IMR-90 (cell line): ENCODE data around the gene HCFC1R1. TPM values are rescaled to one million over a fixed set of nuclear protein-coding genes. Genes with fewer than 3 reads are reported as not detected.

Experiments used
- ATAC-seq: fragments of 200-7000 bp; cut with Tn5 transposase; 2 replicates; pipeline ENCODE4 v1.9.1; 2020; ENCODE audit warnings: low read depth, mild to moderate bottlenecking, moderate library complexity
- BruUV-seq: library from RNA; stranded (reverse); fragments of 400-500 nt; replicated peaks from 2 replicates; lab custom pipeline; 2021; lab: Mats Ljungman, UMichigan
- CTCF ChIA-PET: fragments of 300-600 bp; formaldehyde crosslinking; extraction: SDS; loops from one replicate; lab custom pipeline; 2021; ENCODE audit warnings: antibody characterized with exemption; lab: Yijun Ruan, JAX
- POLR2A ChIA-PET: fragments of 300-600 bp; sonication (Branson Sonifier 250); formaldehyde crosslinking; loops from one replicate; lab custom pipeline; 2022; ENCODE audit warnings: antibody characterized with exemption; ENCODE audit not compliant: unreplicated experiment; lab: Charles Lee
- DNase-seq: peaks from one replicate; pipeline ENCODE4 v3.0.0; 2013
- H2AFZ ChIP-seq: replicated peaks from 2 replicates; pipeline ENCODE3; 2013; ENCODE audit warnings: low read length, mild to moderate bottlenecking; ENCODE audit not compliant: poor library complexity
- H2AK5ac ChIP-seq: 2 replicates; pipeline ENCODE4 v1.6.1; 2013; ENCODE audit warnings: low read depth, low read length, inconsistent platforms
- H2AK9ac ChIP-seq: replicated peaks from 2 replicates; pipeline ENCODE3; 2013; ENCODE audit warnings: mild to moderate bottlenecking, low read depth, low read length, moderate library complexity; ENCODE audit not compliant: poor library complexity
- H2BK120ac ChIP-seq: 2 replicates; pipeline ENCODE4 v1.6.1; 2013; ENCODE audit warnings: low read depth, low read length, inconsistent platforms
- H2BK15ac ChIP-seq: 3 replicates; pipeline ENCODE4 v1.6.1; 2013; ENCODE audit warnings: low read depth, low read length, inconsistent platforms
- H2BK20ac ChIP-seq: 2 replicates; pipeline ENCODE4 v1.6.1; 2013; ENCODE audit warnings: low read depth, mild to moderate bottlenecking, inconsistent platforms, low read length, moderate library complexity
- H2BK5ac ChIP-seq: 2 replicates; pipeline ENCODE4 v1.6.1; 2013; ENCODE audit warnings: mild to moderate bottlenecking, low read depth, low read length, inconsistent platforms; ENCODE audit not compliant: poor library complexity, severe bottlenecking
- H3K14ac ChIP-seq: replicated peaks from 2 replicates; pipeline ENCODE4 v1.6.1; 2013; ENCODE audit warnings: low read depth, low read length, inconsistent platforms
- H3K18ac ChIP-seq: 2 replicates; pipeline ENCODE4 v1.6.1; 2013; ENCODE audit warnings: low read depth, low read length, control low read depth
- H3K23ac ChIP-seq: 2 replicates; pipeline ENCODE4 v1.6.1; 2013; ENCODE audit warnings: low read depth, low read length, inconsistent platforms
- H3K27ac ChIP-seq: 2 replicates; pipeline ENCODE4 v1.5.1; 2013; ENCODE audit warnings: mild to moderate bottlenecking, control low read depth, low read length; ENCODE audit not compliant: insufficient read depth
- H3K27me3 ChIP-seq: 2 replicates; pipeline ENCODE4 v1.6.1; 2013; ENCODE audit warnings: low read length; ENCODE audit not compliant: control insufficient read depth, insufficient read depth
- H3K36me3 ChIP-seq: 2 replicates; pipeline ENCODE4 v1.6.1; 2013; ENCODE audit warnings: low read length, mixed read lengths; ENCODE audit not compliant: control insufficient read depth, insufficient read depth
- H3K4ac ChIP-seq: 2 replicates; pipeline ENCODE4 v1.6.1; 2013; ENCODE audit warnings: low read depth, low read length, inconsistent platforms
- H3K4me1 ChIP-seq: 2 replicates; pipeline ENCODE4 v1.6.1; 2013; ENCODE audit warnings: low read length, mixed read lengths; ENCODE audit not compliant: control insufficient read depth, insufficient read depth
- H3K4me2 ChIP-seq: 2 replicates; pipeline ENCODE4 v1.6.1; 2013; ENCODE audit warnings: low read depth, mild to moderate bottlenecking, control low read depth, low read length, moderate library complexity
- H3K4me3 ChIP-seq: 2 replicates; pipeline ENCODE4 v1.5.1; 2013; ENCODE audit warnings: low read depth, mild to moderate bottlenecking, control low read depth, low read length, moderate library complexity; ENCODE audit not compliant: insufficient read depth
- H3K56ac ChIP-seq: 2 replicates; pipeline ENCODE4 v1.6.1; 2013; ENCODE audit warnings: low read length, inconsistent platforms; ENCODE audit not compliant: insufficient read depth; ENCODE audit errors: extremely low read depth
- H3K79me1 ChIP-seq, 2 experiments: 2 replicates each; pipeline ENCODE4 v1.6.1; 2013; ENCODE audit warnings: low read length in 2 of 2, inconsistent platforms in 1 of 2, low read depth in 1 of 2
- H3K9ac ChIP-seq: 2 replicates; pipeline ENCODE4 v1.6.1; 2013; ENCODE audit warnings: low read depth, low read length, control low read depth
- H3K9me1 ChIP-seq: 2 replicates; pipeline ENCODE4 v1.6.1; 2013; ENCODE audit warnings: low read length, inconsistent platforms; ENCODE audit not compliant: insufficient read depth
- H3K9me3 ChIP-seq: 2 replicates; pipeline ENCODE4 v1.6.1; 2013; ENCODE audit warnings: low read length; ENCODE audit not compliant: control insufficient read depth, insufficient read depth
- H4K20me1 ChIP-seq: 2 replicates; pipeline ENCODE4 v1.6.1; 2013; ENCODE audit warnings: low read length, inconsistent platforms; ENCODE audit not compliant: insufficient read depth
- H4K5ac ChIP-seq: 2 replicates; pipeline ENCODE4 v1.6.1; 2013; ENCODE audit warnings: mild to moderate bottlenecking, low read depth, low read length, control low read depth
- H4K8ac ChIP-seq, 2 experiments: 2 replicates each; pipeline ENCODE4 v1.6.1; 2013; ENCODE audit warnings: low read depth in 2 of 2, low read length in 2 of 2, control low read depth in 1 of 2, inconsistent platforms in 1 of 2
- H4K91ac ChIP-seq: 2 replicates; pipeline ENCODE4 v1.6.1; 2013; ENCODE audit warnings: low read depth, low read length, inconsistent platforms; ENCODE audit not compliant: insufficient read depth
- ELK1 ChIP-seq: fragments of 150-350 bp; IDR thresholded peaks from 2 replicates; pipeline ENCODE4 v1.6.1; 2016; ENCODE audit warnings: low read depth, mild to moderate bottlenecking, low read length, moderate library complexity, borderline replicate concordance
- NFE2L2 ChIP-seq: fragments of 150-350 bp; IDR thresholded peaks from 2 replicates; pipeline ENCODE4 v1.6.1; 2016; ENCODE audit warnings: low read depth, mild to moderate bottlenecking, low read length
- POLR2A ChIP-seq: IDR thresholded peaks from 2 replicates; pipeline ENCODE4 v1.6.1; 2012; ENCODE audit warnings: mild to moderate bottlenecking, low read depth, low read length
- RCOR1 ChIP-seq: IDR thresholded peaks from 2 replicates; pipeline ENCODE4 v1.6.1; 2012; ENCODE audit warnings: mild to moderate bottlenecking, low read length, improper control_type of control experiment; ENCODE audit not compliant: insufficient replicate concordance
- RFX5 ChIP-seq: IDR thresholded peaks from 2 replicates; pipeline ENCODE4 v1.8.0; 2012; ENCODE audit warnings: low read depth, mild to moderate bottlenecking, low read length, moderate library complexity
- WGBS, 2 experiments: methylation state at CpG; one replicate each; pipeline versions ENCODE4 v1.1.5 to v1.1.7; 2013; ENCODE audit warnings: missing lambda C conversion rate in 2 of 2; ENCODE audit not compliant: insufficient read length in 1 of 2; ENCODE audit errors: extremely low coverage in 2 of 2; 5-methylcytosine and 5-hydroxymethylcytosine counted together
- dilution Hi-C: fragments of 300-500 bp; cut with HindIII; formaldehyde crosslinking; loops from one replicate; pipeline ENCODE4 v1.14.3; 2018; ENCODE audit warnings: low sequenced_read_pairs; ENCODE audit not compliant: unreplicated experiment
- in situ Hi-C: fragments of 300-500 bp; cut with MboI; formaldehyde crosslinking; loops from 3 replicates; pipeline ENCODE4 v1.14.3; 2019; ENCODE audit warnings: low sequenced_read_pairs, inconsistent platforms, mixed read lengths
- intact Hi-C: fragments of 100-400 bp; cut with micrococcal nuclease; formaldehyde crosslinking; loops from 2 replicates; pipeline ENCODE4 v1.10.0; 2022
- polyA plus RNA-seq, 3 experiments: library from polyadenylated mRNA; depleted of rRNA; stranded (reverse); fragments of >200 nt; gene quantifications; 2 replicates each; pipeline ENCODE4 v1.2.3, GENCODE V29; 2012; ENCODE audit warnings: low replicate concordance in 1 of 3
- total RNA-seq: library from RNA; depleted of rRNA; stranded (reverse); fragments of >200 nt; gene quantifications from 2 replicates; pipeline ENCODE4 v1.2.3, GENCODE V29; 2012

Gene HCFC1R1
- total and polyA plus RNA-seq, 2 of the 4 experiments (the other 2 are of a cell fraction): 7.2 to 57.9 TPM

GRCh38 chr16:3015865-3016521 is 7.7 kb downstream of the HCFC1R1 start:
- 75% methylated on average over 5 of the region's 13 CpGs; no CpG with 5 or more reads in 1 of the 2 experiments for WGBS, 2 experiments
- Histone ChIP-seq H2BK5ac (no peak overlapping the region), H3K9me3 (no peaks in the 10 kb centered on the region), H3K18ac (no peak overlapping the region), H4K8ac (no peak overlapping the region), H2BK120ac (no peak overlapping the region), H3K56ac (no peak overlapping the region), H2AK9ac (no peak overlapping the region), H3K23ac (no peak overlapping the region), H3K4ac (no peak overlapping the region), H3K4me1 (0 out of 2 replicates have a peak, but pooled peaks cover 3% of the 10 kb centered on the region), H2AK5ac (no peak overlapping the region), H3K4me3 (no peak overlapping the region), H3K36me3 (no peaks in the 10 kb centered on the region), H3K27me3 (peaks cover 30% of the 10 kb centered on the region), H4K20me1 (peaks cover 10% of the 10 kb centered on the region), H4K91ac (no peak overlapping the region), H3K9me1 (no peaks in the 10 kb centered on the region), H4K5ac (no peak overlapping the region), H3K9ac (no peak overlapping the region), H3K4me2 (no peak overlapping the region), H3K14ac (no peak overlapping the region), H2BK15ac (no peak overlapping the region), H2AFZ (no peak overlapping the region), H3K79me1 (peaks cover 0 to 8% of the 10 kb centered on the region in 2 experiments; a peak in 2 of 4 replicates), H3K27ac (no peak overlapping the region), H2BK20ac (no peak overlapping the region)
- in situ Hi-C loops: no loop called here
- no TSS peak for BruUV-seq
- no peak for ATAC-seq
- intact Hi-C loops: no loop called here
- POLR2A ChIA-PET: no interaction called here
- no peak for DNase-seq
- dilution Hi-C loops: no loop called here
- TF ChIP-seq POLR2A: no peak
- no peak for TF ChIP-seq NFE2L2
- TF ChIP-seq RFX5: no peak
- TF ChIP-seq RCOR1: no peak
- TF ChIP-seq ELK1: no peak
- CTCF ChIA-PET: no interaction called here
